A549 (cell line): ENCODE measurements around the gene ETV3L. TPM values are rescaled to one million over a fixed set of nuclear protein-coding genes. Genes with fewer than 3 reads are reported as not detected.

Experiments used
- ATAC-seq, 2 experiments: fragments of 200-7000 bp in 1 of 2; fragments of >200 bp in 1 of 2; cut with Nextera tagmentation in 1 of 2; cut with Tn5 transposase in 1 of 2; 3 replicates each; pipeline versions ENCODE4 v1.8.0 to v1.9.1; 2018 to 2020; ENCODE audit warnings: mild to moderate bottlenecking in 1 of 2, moderate library complexity in 1 of 2
- CTCF ChIA-PET: fragments of 300-600 bp; sonication (Branson Sonifier 250); formaldehyde crosslinking; extraction: SDS; loops from one replicate; lab custom pipeline; 2021; ENCODE audit warnings: antibody characterized with exemption, inconsistent platforms; lab: Yijun Ruan, JAX
- POLR2A ChIA-PET: fragments of 350-600 bp; formaldehyde crosslinking; extraction: SDS; loops from one replicate; lab custom pipeline; 2021; ENCODE audit warnings: antibody characterized with exemption, inconsistent platforms; lab: Yijun Ruan, JAX
- DNase-seq, 2 experiments: peaks; one replicate each; pipeline versions ENCODE4 v3.0.0 to v3.0.0-alpha.2; 2011 to 2016; ENCODE audit warnings: low read depth in 1 of 2, low spot score in 1 of 2
- FAIRE-seq: peaks from 2 replicates; lab custom pipeline; 2011; peaks lifted over from hg19 to GRCh38; lab: Jason Lieb, UNC
- H3K27ac ChIP-seq, 2 experiments: fragments of >200 bp; sonication (Bioruptor Twin); formaldehyde crosslinking; 3 replicates each; pipeline ENCODE4 v1.5.1; 2016 to 2017
- H3K4me1 ChIP-seq: fragments of >200 bp; sonication (Bioruptor Twin); formaldehyde crosslinking; 3 replicates; pipeline ENCODE4 v1.6.1; 2016
- H3K4me2 ChIP-seq: fragments of >200 bp; sonication (Bioruptor Twin); formaldehyde crosslinking; 3 replicates; pipeline ENCODE4 v1.6.1; 2016
- H3K4me3 ChIP-seq: fragments of >200 bp; sonication (Bioruptor Twin); formaldehyde crosslinking; 3 replicates; pipeline ENCODE4 v1.5.1; 2016
- H3K9me3 ChIP-seq: fragments of >200 bp; sonication (Bioruptor Twin); formaldehyde crosslinking; 3 replicates; pipeline ENCODE4 v1.6.1; 2016
- BHLHE40 ChIP-seq: IDR thresholded peaks from 2 replicates; pipeline ENCODE4 v1.6.1; 2012; ENCODE audit warnings: low read depth, low read length, inconsistent platforms
- CBX8 ChIP-seq: fragments of 200-600 bp; sonication (generic); IDR thresholded peaks from 2 replicates; pipeline ENCODE4 v1.6.1; 2016
- CHD2 ChIP-seq: fragments of 150-350 bp; IDR thresholded peaks from 2 replicates; pipeline ENCODE4 v1.6.1; 2014; ENCODE audit warnings: low read length; ENCODE audit not compliant: partially characterized antibody
- CHD4 ChIP-seq: fragments of 200-600 bp; sonication (generic); IDR thresholded peaks from 2 replicates; pipeline ENCODE4 v1.6.1; 2016; ENCODE audit warnings: antibody characterized with exemption, mild to moderate bottlenecking, borderline replicate concordance
- EHF ChIP-seq: fragments of 250-450 bp; sonication (Bioruptor Pico); IDR thresholded peaks from 2 replicates; pipeline ENCODE4 v1.5.0; 2020; ENCODE audit warnings: mild to moderate bottlenecking
- EP300 ChIP-seq, 2 experiments: fragments of >200 bp; sonication (Bioruptor Twin); formaldehyde crosslinking; IDR thresholded peaks; 2 replicates in 1 of 2; 3 replicates in 1 of 2; pipeline ENCODE4 v1.6.1; 2016 to 2017
- ESRRA ChIP-seq: fragments of 150-350 bp; IDR thresholded peaks from 2 replicates; pipeline ENCODE4 v1.6.1; 2014; ENCODE audit warnings: mild to moderate bottlenecking, low read length, borderline replicate concordance
- FOSL2 ChIP-seq, 2 experiments: fragments of 450-650 bp in 1 of 2; fragments of >200 bp in 1 of 2; sonication (Bioruptor Twin) in 1 of 2; formaldehyde crosslinking; IDR thresholded peaks; 2 replicates each; pipeline versions ENCODE4 v1.5.0 to v1.6.1; 2016 to 2020; ENCODE audit warnings: mild to moderate bottlenecking in 1 of 2, moderate library complexity in 1 of 2
- GATA3 ChIP-seq: IDR thresholded peaks from 2 replicates; pipeline ENCODE4 v1.6.1; 2012; ENCODE audit warnings: borderline replicate concordance
- HEYL ChIP-seq: fragments of 250-450 bp; sonication (Bioruptor Pico); IDR thresholded peaks from 2 replicates; pipeline ENCODE4 v1.8.0; 2021; ENCODE audit warnings: mild to moderate bottlenecking, moderate library complexity
- HOXA7 ChIP-seq: fragments of 250-450 bp; sonication (Bioruptor Pico); IDR thresholded peaks from 2 replicates; pipeline ENCODE4 v1.5.0; 2020; ENCODE audit warnings: mild to moderate bottlenecking, moderate library complexity
- HOXB5 ChIP-seq: fragments of 250-450 bp; sonication (Bioruptor Pico); IDR thresholded peaks from 2 replicates; pipeline ENCODE4 v1.5.0; 2020; ENCODE audit warnings: mild to moderate bottlenecking, moderate library complexity
- JUN ChIP-seq, 2 experiments: fragments of >200 bp; sonication (Bioruptor Twin); formaldehyde crosslinking; IDR thresholded peaks; 2 replicates in 1 of 2; 3 replicates in 1 of 2; pipeline ENCODE4 v1.6.1; 2016 to 2017
- KDM1A ChIP-seq: fragments of 200-600 bp; sonication (generic); IDR thresholded peaks from 2 replicates; pipeline ENCODE4 v1.6.1; 2016; ENCODE audit warnings: low read depth, mild to moderate bottlenecking
- KDM5A ChIP-seq: fragments of 200-600 bp; sonication (generic); IDR thresholded peaks from 2 replicates; pipeline ENCODE4 v1.6.1; 2016; ENCODE audit warnings: antibody characterized with exemption, mild to moderate bottlenecking
- MAZ ChIP-seq: fragments of 150-350 bp; IDR thresholded peaks from 2 replicates; pipeline ENCODE4 v1.6.1; 2014; ENCODE audit warnings: antibody characterized with exemption, low read depth, low read length, borderline replicate concordance
- NPAS2 ChIP-seq: fragments of 250-450 bp; sonication (Bioruptor Pico); IDR thresholded peaks from 2 replicates; pipeline ENCODE4 v1.8.0; 2022; ENCODE audit warnings: mild to moderate bottlenecking, moderate library complexity, borderline replicate concordance
- POLR2AphosphoS2 ChIP-seq: conservative IDR thresholded peaks from 2 replicates; pipeline ENCODE4 v1.6.1; 2012; ENCODE audit warnings: low read length, improper control_type of control experiment, inconsistent platforms
- RAD21 ChIP-seq, 2 experiments: fragments of >200 bp in 1 of 2; sonication (Bioruptor Twin) in 1 of 2; formaldehyde crosslinking in 1 of 2; IDR thresholded peaks in 1 of 2; conservative IDR thresholded peaks in 1 of 2; 2 replicates in 1 of 2; 3 replicates in 1 of 2; pipeline ENCODE4 v1.6.1; 2012 to 2018; ENCODE audit warnings: inconsistent platforms in 1 of 2
- TP53 ChIP-seq: fragments of 250-450 bp; sonication (Bioruptor Pico); IDR thresholded peaks from 2 replicates; pipeline ENCODE4 v1.5.0; 2021; ENCODE audit warnings: mild to moderate bottlenecking, moderate library complexity
- ZNF302 ChIP-seq: fragments of 250-450 bp; sonication (Bioruptor Pico); IDR thresholded peaks from 2 replicates; pipeline ENCODE4 v1.9.0; 2021; ENCODE audit warnings: inconsistent platforms, mild to moderate bottlenecking, moderate library complexity
- WGBS: methylation state at CpG from one replicate; pipeline ENCODE4 v1.1.6; 2017; ENCODE audit errors: missing lambda C conversion rate; 5-methylcytosine and 5-hydroxymethylcytosine counted together
- polyA plus RNA-seq, 4 experiments: library from polyadenylated mRNA; depleted of rRNA in 3 of 4; stranded (reverse); fragments of >200 nt; fragmentation: RNase III in 1 of 4; extraction: RNeasy Plus Mini Kit Qiagen cat#74134 plus additional on column Dnase treatment in 1 of 4; gene quantifications; 2 replicates in 3 of 4; 3 replicates in 1 of 4; pipeline ENCODE4 v1.2.3, GENCODE V29; 2011 to 2017
- TF ChIP-seq, protein P1 (sequence below): IDR thresholded peaks from 2 replicates; pipeline ENCODE4 v1.6.1; 2012
- TF ChIP-seq, protein P2 (sequence below): fragments of 250-450 bp; sonication (Bioruptor Pico); IDR thresholded peaks from 2 replicates; pipeline ENCODE4 v1.5.0; 2021; ENCODE audit warnings: mild to moderate bottlenecking, moderate library complexity, borderline replicate concordance
- TF ChIP-seq, protein P3 (sequence below): fragments of 200-600 bp; sonication (generic); IDR thresholded peaks from 2 replicates; pipeline ENCODE4 v1.6.1; 2016; ENCODE audit warnings: antibody characterized with exemption, mild to moderate bottlenecking, moderate library complexity
- TF ChIP-seq, protein P4 (sequence below): fragments of >200 bp; sonication (Bioruptor Twin); formaldehyde crosslinking; IDR thresholded peaks from 3 replicates; pipeline ENCODE4 v1.6.1; 2016
- TF ChIP-seq, protein P5 (sequence below): fragments of 150-350 bp; IDR thresholded peaks from 2 replicates; pipeline ENCODE4 v1.6.1; 2014; ENCODE audit warnings: low read depth, mild to moderate bottlenecking, low read length

Gene ETV3L
- polyA plus RNA-seq, 2 of the 4 experiments (the other 2 are of a cell fraction), result not detected

DNA sequence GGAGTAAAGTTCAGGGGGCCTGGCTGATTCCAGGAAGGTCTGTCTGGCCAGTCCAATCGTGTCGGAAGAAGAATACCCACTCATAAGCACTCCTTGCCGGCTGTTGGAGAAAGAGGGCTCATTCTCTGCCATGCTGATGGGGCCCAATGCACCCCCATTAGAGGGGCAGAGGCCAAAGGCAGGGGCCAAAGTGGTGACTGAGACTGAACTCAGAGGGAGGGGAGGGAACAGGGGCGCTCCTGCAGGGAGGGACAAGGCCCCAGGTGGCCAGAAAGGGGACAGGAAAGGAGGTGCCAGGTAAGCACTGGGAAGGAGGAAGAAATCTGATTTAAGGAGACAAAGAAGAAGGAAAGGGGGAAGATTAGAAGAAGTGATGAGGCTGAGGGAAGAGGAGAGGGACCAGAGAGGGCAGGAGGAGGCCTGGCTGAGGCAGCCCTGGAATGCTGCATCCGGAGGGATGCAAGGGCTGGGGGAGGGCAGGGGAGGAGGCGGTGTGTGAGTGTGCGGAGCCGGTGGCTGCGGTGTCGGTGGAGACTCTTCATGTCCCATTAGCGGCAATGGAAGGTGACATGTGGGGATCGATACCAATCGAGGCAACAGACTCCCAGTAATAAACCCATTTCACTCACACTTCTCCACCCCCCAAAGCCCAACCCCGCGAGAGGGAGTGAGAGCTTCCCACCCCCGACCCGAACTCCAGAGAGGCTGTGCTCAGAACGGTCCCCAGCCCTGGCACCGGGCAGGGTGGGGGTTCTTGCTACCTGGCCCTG lies 12.0 kb upstream of the ETV3L start:
- no peak overlapping the region for H3K4me2 ChIP-seq
- ChIA-PET CTCF (interaction anchor here (0.6 to 9.8 kb wide), 4 partner anchors 13 to 45 kb away, joined by 3 to 79 read pairs (median 11); no protein-coding TSS in a partner anchor), POLR2A (no interaction called here)
- H3K27ac ChIP-seq, result no peak overlapping the region
- WGBS, result 74% methylated on average over 17 of the region's 19 CpGs
- DNase-seq, result no peak
- TF ChIP-seq ESRRA (no peak), KDM1A (no peak), CBX8 (no peak), RAD21 (conservative IDR thresholded peaks at IDR 0.05 in 1 of 2, IDR thresholded peaks at IDR 0.05 in 1 of 2) (no peak), HOXA7 (CRISPR knock-in tag) (no peak), FOSL2 (IDR thresholded peaks at IDR 0.05) (no peak), FOSL2 (CRISPR knock-in tag; IDR thresholded peaks at IDR 0.05) (no peak), CHD4 (no peak), GATA3 (no peak), TP53 (CRISPR knock-in tag) (no peak), CHD2 (no peak), NPAS2 (CRISPR knock-in tag) (no peak), JUN (IDR thresholded peaks at IDR 0.05) (no peak)
- TF ChIP-seq, protein P1, sequence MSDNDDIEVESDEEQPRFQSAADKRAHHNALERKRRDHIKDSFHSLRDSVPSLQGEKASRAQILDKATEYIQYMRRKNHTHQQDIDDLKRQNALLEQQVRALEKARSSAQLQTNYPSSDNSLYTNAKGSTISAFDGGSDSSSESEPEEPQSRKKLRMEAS, result no peak
- TF ChIP-seq, protein P2, sequence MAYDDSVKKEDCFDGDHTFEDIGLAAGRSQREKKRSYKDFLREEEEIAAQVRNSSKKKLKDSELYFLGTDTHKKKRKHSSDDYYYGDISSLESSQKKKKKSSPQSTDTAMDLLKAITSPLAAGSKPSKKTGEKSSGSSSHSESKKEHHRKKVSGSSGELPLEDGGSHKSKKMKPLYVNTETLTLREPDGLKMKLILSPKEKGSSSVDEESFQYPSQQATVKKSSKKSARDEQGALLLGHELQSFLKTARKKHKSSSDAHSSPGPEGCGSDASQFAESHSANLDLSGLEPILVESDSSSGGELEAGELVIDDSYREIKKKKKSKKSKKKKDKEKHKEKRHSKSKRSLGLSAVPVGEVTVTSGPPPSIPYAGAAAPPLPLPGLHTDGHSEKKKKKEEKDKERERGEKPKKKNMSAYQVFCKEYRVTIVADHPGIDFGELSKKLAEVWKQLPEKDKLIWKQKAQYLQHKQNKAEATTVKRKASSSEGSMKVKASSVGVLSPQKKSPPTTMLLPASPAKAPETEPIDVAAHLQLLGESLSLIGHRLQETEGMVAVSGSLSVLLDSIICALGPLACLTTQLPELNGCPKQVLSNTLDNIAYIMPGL (CRISPR knock-in tag), result no peak
- TF ChIP-seq, protein P3, sequence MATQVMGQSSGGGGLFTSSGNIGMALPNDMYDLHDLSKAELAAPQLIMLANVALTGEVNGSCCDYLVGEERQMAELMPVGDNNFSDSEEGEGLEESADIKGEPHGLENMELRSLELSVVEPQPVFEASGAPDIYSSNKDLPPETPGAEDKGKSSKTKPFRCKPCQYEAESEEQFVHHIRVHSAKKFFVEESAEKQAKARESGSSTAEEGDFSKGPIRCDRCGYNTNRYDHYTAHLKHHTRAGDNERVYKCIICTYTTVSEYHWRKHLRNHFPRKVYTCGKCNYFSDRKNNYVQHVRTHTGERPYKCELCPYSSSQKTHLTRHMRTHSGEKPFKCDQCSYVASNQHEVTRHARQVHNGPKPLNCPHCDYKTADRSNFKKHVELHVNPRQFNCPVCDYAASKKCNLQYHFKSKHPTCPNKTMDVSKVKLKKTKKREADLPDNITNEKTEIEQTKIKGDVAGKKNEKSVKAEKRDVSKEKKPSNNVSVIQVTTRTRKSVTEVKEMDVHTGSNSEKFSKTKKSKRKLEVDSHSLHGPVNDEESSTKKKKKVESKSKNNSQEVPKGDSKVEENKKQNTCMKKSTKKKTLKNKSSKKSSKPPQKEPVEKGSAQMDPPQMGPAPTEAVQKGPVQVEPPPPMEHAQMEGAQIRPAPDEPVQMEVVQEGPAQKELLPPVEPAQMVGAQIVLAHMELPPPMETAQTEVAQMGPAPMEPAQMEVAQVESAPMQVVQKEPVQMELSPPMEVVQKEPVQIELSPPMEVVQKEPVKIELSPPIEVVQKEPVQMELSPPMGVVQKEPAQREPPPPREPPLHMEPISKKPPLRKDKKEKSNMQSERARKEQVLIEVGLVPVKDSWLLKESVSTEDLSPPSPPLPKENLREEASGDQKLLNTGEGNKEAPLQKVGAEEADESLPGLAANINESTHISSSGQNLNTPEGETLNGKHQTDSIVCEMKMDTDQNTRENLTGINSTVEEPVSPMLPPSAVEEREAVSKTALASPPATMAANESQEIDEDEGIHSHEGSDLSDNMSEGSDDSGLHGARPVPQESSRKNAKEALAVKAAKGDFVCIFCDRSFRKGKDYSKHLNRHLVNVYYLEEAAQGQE, result no peak
- TF ChIP-seq, protein P4, sequence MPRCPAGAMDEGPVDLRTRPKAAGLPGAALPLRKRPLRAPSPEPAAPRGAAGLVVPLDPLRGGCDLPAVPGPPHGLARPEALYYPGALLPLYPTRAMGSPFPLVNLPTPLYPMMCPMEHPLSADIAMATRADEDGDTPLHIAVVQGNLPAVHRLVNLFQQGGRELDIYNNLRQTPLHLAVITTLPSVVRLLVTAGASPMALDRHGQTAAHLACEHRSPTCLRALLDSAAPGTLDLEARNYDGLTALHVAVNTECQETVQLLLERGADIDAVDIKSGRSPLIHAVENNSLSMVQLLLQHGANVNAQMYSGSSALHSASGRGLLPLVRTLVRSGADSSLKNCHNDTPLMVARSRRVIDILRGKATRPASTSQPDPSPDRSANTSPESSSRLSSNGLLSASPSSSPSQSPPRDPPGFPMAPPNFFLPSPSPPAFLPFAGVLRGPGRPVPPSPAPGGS, result no peak
- FAIRE-seq, result no peak
- ATAC-seq, result no peak
- H3K9me3 ChIP-seq, result no peaks in the 10 kb centered on the region
- peaks cover 3% of the 10 kb centered on the region for H3K4me1 ChIP-seq
- no peak overlapping the region for H3K4me3 ChIP-seq

DNA sequence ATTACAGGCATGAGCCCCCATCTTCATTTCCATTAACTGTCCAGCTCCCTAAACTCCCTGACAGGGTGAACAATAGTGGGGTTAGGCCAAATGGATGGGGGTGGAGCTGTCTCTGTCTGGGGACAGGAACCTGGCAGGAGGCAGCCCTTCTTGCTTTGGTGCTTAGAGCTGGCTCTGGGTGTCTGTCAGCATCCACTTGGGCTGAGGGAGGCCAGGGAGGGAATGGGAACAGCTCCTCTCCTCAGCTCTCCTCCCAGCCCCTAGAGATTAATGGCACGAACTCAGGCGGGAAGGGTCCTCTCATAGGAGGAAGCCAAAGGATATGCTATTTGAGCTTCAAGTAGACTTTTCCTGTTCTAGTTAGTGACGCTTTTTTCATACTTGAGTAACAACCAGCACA lies 11.1 kb upstream of the ETV3L start:
- Histone ChIP-seq H3K27ac (no peak overlapping the region), H3K4me3 (no peak overlapping the region), H3K9me3 (no peaks in the 10 kb centered on the region), H3K4me1 (peaks cover 11% of the 10 kb centered on the region), H3K4me2 (no peak overlapping the region)
- WGBS, result 87% methylated on average over 3 of the region's 3 CpGs
- ChIA-PET POLR2A (no interaction called here), CTCF (interaction anchor here (0.8 to 9.8 kb wide), 4 partner anchors 21 to 46 kb away, joined by 3 to 79 read pairs (median 11); no protein-coding TSS in a partner anchor)
- ATAC-seq, result no peak
- FAIRE-seq, result no peak
- DNase-seq, result no peak
- no peak for TF ChIP-seq KDM5A
- no peak for TF ChIP-seq HOXB5 (CRISPR knock-in tag)
- TF ChIP-seq, protein P1, result no peak
- no peak for TF ChIP-seq HEYL
- TF ChIP-seq POLR2AphosphoS2, result no peak
- TF ChIP-seq, protein P5, sequence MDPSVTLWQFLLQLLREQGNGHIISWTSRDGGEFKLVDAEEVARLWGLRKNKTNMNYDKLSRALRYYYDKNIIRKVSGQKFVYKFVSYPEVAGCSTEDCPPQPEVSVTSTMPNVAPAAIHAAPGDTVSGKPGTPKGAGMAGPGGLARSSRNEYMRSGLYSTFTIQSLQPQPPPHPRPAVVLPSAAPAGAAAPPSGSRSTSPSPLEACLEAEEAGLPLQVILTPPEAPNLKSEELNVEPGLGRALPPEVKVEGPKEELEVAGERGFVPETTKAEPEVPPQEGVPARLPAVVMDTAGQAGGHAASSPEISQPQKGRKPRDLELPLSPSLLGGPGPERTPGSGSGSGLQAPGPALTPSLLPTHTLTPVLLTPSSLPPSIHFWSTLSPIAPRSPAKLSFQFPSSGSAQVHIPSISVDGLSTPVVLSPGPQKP, result no peak
- TF ChIP-seq EP300 (IDR thresholded peaks at IDR 0.05), result no peak
- TF ChIP-seq ZNF302 (CRISPR knock-in tag), result no peak
- TF ChIP-seq, protein P2 (CRISPR knock-in tag), result no peak
- TF ChIP-seq BHLHE40, result no peak
- TF ChIP-seq EHF (CRISPR knock-in tag), result no peak
- no peak for TF ChIP-seq MAZ
